Choroid plexus epithelial cell (primary cell): ENCODE results near the gene TSPEAR.

ENCODE experiments used
- DNase-seq: peaks from one replicate; pipeline ENCODE4 v3.0.0-alpha.2; 2010; ENCODE audit warnings: low read depth
- H3K4me3 ChIP-seq: 2 replicates; pipeline ENCODE4 v1.5.1; 2011; ENCODE audit warnings: low read depth, mild to moderate bottlenecking, control low read depth, low read length, moderate library complexity
- TF ChIP-seq, protein P1 (sequence below): conservative IDR thresholded peaks from 2 replicates; pipeline ENCODE4 v1.5.1; 2011; ENCODE audit warnings: low read depth, mild to moderate bottlenecking, control low read depth, inconsistent platforms, low read length, moderate library complexity

TSPEAR gene

DNA sequence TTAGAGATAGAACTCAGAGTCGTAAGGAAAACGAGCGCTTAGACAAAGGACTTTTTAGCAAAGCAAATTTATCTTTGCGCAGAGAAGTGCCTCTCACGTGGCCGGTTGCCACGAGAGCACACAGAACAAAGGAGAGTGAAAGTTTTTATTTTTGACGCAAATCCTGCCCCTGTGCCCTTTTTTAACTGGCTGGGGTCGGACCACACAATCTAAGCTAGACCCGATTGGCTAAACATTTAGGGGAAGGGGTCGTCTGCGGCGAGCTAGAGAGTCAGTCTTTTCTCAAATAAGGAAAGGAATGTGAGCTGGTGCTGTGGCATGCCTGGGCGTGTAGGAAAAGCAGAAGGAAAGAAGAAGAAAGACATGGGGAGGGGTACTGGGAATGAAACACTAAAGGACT, 162.4 kb downstream of the TSPEAR start:
- H3K4me3 ChIP-seq: no peak overlapping the region
- DNase-seq: no peak
- TF ChIP-seq, protein P1, sequence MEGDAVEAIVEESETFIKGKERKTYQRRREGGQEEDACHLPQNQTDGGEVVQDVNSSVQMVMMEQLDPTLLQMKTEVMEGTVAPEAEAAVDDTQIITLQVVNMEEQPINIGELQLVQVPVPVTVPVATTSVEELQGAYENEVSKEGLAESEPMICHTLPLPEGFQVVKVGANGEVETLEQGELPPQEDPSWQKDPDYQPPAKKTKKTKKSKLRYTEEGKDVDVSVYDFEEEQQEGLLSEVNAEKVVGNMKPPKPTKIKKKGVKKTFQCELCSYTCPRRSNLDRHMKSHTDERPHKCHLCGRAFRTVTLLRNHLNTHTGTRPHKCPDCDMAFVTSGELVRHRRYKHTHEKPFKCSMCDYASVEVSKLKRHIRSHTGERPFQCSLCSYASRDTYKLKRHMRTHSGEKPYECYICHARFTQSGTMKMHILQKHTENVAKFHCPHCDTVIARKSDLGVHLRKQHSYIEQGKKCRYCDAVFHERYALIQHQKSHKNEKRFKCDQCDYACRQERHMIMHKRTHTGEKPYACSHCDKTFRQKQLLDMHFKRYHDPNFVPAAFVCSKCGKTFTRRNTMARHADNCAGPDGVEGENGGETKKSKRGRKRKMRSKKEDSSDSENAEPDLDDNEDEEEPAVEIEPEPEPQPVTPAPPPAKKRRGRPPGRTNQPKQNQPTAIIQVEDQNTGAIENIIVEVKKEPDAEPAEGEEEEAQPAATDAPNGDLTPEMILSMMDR: no peak

DNA sequence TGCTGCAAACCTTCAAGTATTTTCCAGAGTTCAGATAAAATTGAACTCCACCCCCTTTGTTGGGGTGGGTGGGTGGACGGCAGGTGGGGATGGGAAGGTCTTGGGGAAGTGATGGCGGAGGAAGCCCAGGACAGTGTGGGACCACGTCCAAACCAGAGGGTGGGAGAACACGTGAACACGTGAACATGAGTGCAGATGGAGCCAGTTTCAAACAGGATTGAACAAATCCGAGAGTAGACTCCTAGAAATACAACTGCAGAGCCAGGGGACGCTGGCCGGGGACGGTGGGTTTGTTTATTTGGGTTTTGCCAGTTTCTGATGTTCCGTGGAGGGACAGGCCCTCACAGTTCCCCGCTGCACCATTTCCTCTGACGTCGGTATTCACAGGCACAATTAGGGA, 163.0 kb downstream of the TSPEAR start:
- DNase-seq: no peak
- TF ChIP-seq, protein P1: no peak
- no peak overlapping the region for H3K4me3 ChIP-seq

DNA sequence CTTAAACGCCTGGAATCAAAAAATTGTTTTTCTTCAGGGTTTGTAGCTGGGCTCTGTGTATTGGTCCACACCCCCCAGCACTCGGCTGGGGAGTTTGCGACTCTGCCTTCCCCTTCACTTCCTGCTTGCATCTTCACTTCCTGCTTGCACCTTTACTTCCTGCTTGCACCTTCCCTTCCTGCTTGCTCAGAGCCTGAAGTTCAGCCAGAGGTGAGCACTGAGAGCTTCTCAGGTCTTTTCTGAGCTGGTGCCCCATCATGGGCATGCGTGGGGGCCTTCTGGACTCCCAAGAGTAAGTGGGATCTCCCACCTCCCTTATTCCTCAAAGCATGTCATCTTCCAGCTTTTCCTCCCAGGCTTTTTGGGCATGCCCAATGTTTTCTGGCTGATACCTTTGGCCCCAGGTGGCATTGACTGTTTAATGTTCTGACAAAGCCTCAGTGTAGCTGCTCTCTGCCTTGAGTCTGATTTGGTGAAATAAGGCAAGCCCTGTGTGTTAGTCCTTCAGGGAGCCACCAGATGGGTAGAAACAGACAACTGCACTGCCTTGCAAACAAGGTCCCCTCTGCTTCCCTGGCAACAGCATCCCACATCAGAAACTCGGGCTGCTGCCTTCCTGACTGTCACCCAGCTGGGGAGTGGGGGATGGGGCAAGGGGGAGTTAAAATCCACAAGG, 163.6 kb downstream of the TSPEAR start:
- no peak for DNase-seq
- TF ChIP-seq, protein P1: no peak

DNA sequence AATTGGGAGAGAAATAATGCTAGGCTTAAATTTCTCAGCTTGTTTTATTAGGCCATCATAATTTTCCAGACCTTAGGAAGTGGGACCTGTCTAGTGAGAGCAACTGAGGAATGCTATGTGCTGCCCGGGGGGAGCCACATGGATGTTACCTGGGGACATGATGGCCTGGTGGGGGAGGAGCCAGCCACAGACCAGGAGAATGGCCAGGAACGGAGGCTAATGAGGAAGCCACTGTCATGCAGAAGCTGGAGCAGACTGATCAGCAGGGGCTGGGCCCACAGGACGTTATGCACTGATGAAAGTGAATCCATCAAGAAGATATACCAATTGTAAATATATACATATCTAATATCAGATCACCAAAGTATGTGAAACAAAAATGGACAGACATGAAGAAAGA, 166.8 kb downstream of the TSPEAR start:
- no peak for DNase-seq
- TF ChIP-seq, protein P1: no peak
- H3K4me3 ChIP-seq: no peak overlapping the region

More for the DNA sequence above, 163.6 kb downstream of the TSPEAR start:
- no peak overlapping the region for H3K4me3 ChIP-seq

DNA sequence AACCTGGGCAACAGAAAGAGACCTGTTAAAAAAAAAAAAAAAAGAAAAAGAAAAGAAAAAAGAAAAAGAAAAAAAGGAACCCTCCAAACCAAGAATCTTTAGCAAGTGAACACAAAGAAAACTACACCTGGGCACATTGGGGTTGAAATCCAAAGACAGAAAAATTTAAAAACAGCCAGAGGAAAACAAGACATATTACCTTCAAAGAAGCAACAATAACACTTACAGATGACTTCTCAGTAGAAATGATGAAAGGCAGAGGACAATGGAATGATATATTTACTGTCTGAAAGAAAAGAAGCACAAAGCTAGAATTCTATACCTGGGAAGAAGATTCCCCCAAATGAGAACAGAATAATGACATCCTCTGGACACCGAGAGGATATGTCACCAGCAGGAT, 168.7 kb downstream of the TSPEAR start:
- TF ChIP-seq, protein P1: no peak
- DNase-seq: no peak
- H3K4me3 ChIP-seq: no peak overlapping the region

DNA sequence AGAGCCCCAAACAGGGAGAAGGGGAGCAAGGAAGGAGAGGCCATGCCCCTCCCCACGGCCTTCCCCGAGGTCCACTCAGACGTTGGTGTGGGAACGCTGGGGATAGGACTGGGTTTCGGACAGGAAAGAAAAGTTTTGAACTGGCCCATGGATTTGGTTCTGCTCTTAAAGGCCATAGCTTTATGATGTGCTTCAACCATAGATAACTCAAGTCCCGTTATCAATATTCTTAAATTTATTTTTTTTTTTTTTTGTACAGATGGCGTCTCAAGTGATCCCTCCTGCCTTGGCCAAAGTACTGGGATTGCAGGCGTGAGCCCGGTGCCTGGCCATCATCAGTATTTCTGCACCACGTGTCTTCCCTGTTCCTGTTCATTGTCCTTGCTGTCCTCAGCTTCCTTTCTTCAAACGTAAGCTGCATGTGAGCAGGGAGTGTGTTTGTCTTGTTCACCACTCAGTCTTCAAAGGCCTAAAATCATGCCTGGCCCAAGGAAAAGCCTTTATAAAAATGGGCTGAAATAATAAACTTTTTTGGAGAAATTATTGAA, 170.6 kb downstream of the TSPEAR start:
- TF ChIP-seq, protein P1: no peak
- DNase-seq: no peak
- no peak overlapping the region for H3K4me3 ChIP-seq
